HepG2 (cell line): ENCODE data around the gene RPS27A. TPM values are rescaled to one million over a fixed set of nuclear protein-coding genes. Genes with fewer than 3 reads are reported as not detected.

ENCODE experiments used
- ARNT2 ChIP-seq: sonication (generic); formaldehyde crosslinking; IDR thresholded peaks from 2 replicates; pipeline ENCODE4 v1.8.0; 2022; ENCODE audit warnings: mild to moderate bottlenecking, low read depth, missing genetic modification reagents, moderate library complexity
- ATRX ChIP-seq: sonication (generic); formaldehyde crosslinking; IDR thresholded peaks from 2 replicates; pipeline ENCODE4 v1.4.0; 2020; ENCODE audit warnings: missing genetic modification reagents, borderline replicate concordance
- BCLAF1 ChIP-seq: fragments of 450-650 bp; IDR thresholded peaks from 2 replicates; pipeline ENCODE4 v1.6.1; 2017; ENCODE audit warnings: mild to moderate bottlenecking
- DRAP1 ChIP-seq: IDR thresholded peaks from 2 replicates; pipeline ENCODE4 v1.6.1; 2016; ENCODE audit warnings: missing genetic modification reagents, missing compliant biosample characterization
- HDAC2 ChIP-seq: sonication (generic); formaldehyde crosslinking; IDR thresholded peaks from 2 replicates; pipeline ENCODE4 v1.4.0; 2020; ENCODE audit warnings: missing genetic modification reagents
- HOMEZ ChIP-seq: IDR thresholded peaks from 2 replicates; pipeline ENCODE4 v1.6.1; 2016; ENCODE audit warnings: low read depth
- ZHX2 ChIP-seq, 2 experiments: sonication (generic) in 1 of 2; formaldehyde crosslinking in 1 of 2; IDR thresholded peaks; 2 replicates each; pipeline versions ENCODE4 v1.6.1 to v1.9.0; 2014 to 2022; ENCODE audit warnings: antibody characterized with exemption in 1 of 2, borderline replicate concordance in 1 of 2, inconsistent platforms in 1 of 2, low read depth in 1 of 2, missing genetic modification reagents in 1 of 2
- ZNF598 ChIP-seq: sonication (generic); formaldehyde crosslinking; IDR thresholded peaks from 2 replicates; pipeline ENCODE4 v1.5.1; 2020; ENCODE audit warnings: mild to moderate bottlenecking, missing genetic modification reagents, borderline replicate concordance
- polyA plus RNA-seq, 8 experiments: library from polyadenylated mRNA; depleted of rRNA in 3 of 8; stranded (reverse) in 7 of 8; unstranded in 1 of 8; fragments of >200 nt; fragmentation: Illumina TruSeq in 4 of 8; extraction: Trizol in 4 of 8; gene quantifications; 2 replicates each; pipeline versions ENCODE4 v1.2.1 to v1.2.3, GENCODE V29; 2011 to 2016; ENCODE audit warnings: low read depth in 4 of 8, missing spikeins in 1 of 8, mixed read lengths in 1 of 8; ENCODE audit not compliant: insufficient read depth in 1 of 8
- total RNA-seq, 5 experiments: library from RNA; depleted of rRNA; stranded (reverse); fragments of >200 nt; fragmentation: Illumina TruSeq; extraction: Trizol; gene quantifications; 2 replicates each; pipeline ENCODE4 v1.2.3, GENCODE V29; 2016; ENCODE audit warnings: low read depth in 1 of 5
- TF ChIP-seq, protein P1 (sequence below): sonication (generic); formaldehyde crosslinking; IDR thresholded peaks from 2 replicates; pipeline ENCODE4 v1.4.0; 2020; ENCODE audit warnings: low read depth, mild to moderate bottlenecking, missing genetic modification reagents

Gene RPS27A
- total and polyA plus RNA-seq, 2 of the 13 experiments (the other 11 are each of a cell fraction or from before 2014, with no cell fraction given): 2,779 to 3,269 TPM

- TF ChIP-seq BCLAF1: no peak
- no peak for TF ChIP-seq DRAP1 (CRISPR knock-in tag)
- no peak for TF ChIP-seq ZNF598 (CRISPR knock-in tag)
- no peak for TF ChIP-seq HDAC2 (CRISPR knock-in tag)
- TF ChIP-seq HOMEZ: no peak
- no peak for TF ChIP-seq ZHX2 (IDR thresholded peaks at IDR 0.05; ENCODE audit: low read depth)
- no peak for TF ChIP-seq ZHX2 (CRISPR knock-in tag; IDR thresholded peaks at IDR 0.05; ENCODE audit: borderline replicate concordance)
- TF ChIP-seq, protein P1, sequence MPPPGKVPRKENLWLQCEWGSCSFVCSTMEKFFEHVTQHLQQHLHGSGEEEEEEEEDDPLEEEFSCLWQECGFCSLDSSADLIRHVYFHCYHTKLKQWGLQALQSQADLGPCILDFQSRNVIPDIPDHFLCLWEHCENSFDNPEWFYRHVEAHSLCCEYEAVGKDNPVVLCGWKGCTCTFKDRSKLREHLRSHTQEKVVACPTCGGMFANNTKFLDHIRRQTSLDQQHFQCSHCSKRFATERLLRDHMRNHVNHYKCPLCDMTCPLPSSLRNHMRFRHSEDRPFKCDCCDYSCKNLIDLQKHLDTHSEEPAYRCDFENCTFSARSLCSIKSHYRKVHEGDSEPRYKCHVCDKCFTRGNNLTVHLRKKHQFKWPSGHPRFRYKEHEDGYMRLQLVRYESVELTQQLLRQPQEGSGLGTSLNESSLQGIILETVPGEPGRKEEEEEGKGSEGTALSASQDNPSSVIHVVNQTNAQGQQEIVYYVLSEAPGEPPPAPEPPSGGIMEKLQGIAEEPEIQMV (CRISPR knock-in tag): no peak
- no peak for TF ChIP-seq ARNT2 (CRISPR knock-in tag)
- no peak for TF ChIP-seq ATRX (CRISPR knock-in tag)
- TF ChIP-seq, all 625 proteins: peak for 0
Measured at GRCh38 chr2:55204950-55205349, 27.5 kb upstream of the RPS27A start (continued).
